HuH-7 (cell line): ENCODE results near the gene CFAP61.

Experiments used
- DNase-seq: peaks from one replicate; pipeline ENCODE4 v3.0.0; 2011; ENCODE audit warnings: low spot score

CFAP61 gene

DNA sequence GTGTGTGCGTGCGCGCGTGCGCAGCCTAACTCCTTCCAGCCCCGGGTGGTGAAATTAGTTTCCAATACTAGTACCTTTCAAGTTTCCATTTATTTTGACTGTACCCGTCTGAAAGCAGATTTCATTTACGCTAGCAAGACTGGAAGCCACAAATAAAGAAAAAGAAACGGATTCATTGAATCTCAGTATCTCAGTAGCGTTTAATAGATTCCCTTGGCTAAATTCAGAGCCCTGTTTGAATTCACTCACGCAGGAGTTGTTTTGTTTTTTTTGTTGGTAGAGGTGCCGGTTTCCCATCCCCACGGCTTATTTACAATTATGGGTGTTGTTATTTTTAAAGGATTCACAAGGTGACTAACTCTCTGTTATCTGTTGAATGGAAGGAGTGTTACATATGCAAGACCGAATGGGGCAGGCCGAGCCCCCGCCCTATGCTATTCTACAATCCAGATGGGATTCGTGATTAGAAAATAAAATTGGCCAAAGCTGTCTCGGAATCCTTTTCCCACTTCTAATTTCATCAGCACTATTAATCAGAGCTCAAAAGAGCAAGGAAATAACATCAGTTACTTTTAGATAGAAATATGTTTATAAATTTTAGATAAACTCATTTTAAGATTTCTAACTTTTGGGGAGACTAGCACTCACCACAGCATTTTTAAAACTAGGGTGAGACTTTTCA, 313.3 kb downstream of the CFAP61 start:
- no peak for DNase-seq

DNA sequence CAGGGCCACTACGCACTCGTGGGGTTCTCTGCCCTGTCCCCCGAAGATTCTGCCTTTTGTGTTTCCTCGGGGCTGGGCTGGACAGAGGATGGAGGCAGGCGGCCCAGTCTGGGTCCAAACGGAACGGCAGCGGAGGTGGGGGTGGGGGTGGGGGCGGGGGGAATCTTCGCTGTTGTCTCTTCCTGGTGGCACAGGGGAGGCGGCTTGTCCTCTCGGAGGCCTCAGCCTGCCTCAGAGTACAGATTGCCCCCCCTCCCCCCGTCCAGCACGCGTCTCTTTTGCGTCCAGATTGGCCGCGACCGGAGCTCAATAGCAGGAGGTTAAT, 314.2 kb downstream of the CFAP61 start:
- no peak for DNase-seq

DNA sequence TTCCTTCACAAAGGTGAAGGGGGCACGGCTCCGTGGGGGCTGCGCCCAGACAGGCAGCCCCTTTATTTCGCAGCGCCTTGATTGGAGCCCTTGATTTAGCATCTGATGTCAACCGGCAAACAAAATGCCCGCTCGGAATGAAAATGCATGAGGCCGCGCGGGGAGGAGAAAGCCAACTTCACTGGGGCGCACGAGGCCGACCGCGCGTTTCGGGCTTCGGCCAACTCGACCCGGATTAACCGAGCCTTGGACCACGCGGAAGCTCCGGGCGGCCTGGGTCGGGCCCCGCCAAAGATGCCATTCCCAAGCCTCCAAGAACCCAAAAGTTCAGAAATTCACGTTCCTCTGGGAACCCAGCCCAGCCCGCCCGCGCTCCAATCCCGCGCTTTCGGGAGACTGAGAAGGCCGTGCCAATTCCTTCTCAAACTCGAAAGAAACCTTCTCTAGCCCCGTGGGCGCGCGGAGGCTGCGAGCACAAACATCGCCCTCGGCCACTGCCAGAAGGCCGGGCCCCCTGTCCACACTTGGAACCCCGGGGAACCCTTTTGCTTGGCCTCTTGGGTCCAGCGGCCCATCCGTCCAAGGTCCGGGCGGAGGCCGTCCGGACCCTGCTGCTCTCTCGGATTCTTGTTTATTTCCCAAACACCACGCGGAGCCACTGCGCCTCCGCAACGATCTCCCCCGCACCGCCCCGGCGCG, 314.7 kb downstream of the CFAP61 start:
- no peak for DNase-seq

DNA sequence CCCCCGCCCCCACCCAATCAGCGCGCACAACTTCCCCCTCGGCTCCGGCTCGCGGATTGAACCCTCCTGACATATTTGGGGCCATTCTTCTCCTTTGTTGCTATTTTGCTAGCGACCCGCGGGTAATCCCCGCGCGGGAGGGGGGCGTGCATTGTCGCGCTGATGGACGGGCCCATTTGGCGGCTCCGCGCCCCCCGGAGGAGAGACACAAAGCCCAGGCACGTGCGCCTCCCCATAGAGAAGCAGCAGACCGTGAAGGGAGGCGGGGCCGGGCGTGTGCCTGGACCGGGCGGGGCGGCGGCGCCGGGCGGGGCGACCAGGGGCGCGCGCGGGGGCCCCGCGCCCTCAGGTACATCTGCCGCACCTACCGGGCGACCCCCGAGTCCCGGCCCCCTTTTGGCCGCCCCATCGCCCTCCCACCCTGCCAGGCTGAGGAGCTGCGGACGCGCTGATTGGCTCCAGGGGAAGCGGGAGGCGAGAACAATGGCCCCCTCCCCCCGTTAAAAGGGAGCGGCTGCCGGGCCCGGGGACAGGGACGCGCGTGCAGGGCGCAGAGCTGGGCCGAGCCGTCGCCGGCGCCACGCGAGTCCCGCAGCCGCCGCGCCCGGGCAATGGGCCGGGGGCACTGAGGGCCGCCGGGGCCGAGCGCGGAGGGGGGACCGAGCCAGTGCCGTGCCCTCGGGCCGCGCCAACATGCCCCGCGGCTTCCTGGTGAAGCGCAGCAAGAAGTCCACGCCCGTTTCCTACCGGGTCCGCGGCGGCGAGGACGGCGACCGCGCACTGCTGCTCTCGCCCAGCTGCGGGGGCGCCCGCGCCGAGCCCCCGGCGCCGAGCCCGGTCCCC, 315.5 kb downstream of the CFAP61 start, which contains the start of gene INSM1:
INSM1 (plus strand) TSS at position 530 of the 843 bp plus-strand sequence; CDS start at position 694, 164 bp downstream.
- DNase-seq, result no peak

DNA sequence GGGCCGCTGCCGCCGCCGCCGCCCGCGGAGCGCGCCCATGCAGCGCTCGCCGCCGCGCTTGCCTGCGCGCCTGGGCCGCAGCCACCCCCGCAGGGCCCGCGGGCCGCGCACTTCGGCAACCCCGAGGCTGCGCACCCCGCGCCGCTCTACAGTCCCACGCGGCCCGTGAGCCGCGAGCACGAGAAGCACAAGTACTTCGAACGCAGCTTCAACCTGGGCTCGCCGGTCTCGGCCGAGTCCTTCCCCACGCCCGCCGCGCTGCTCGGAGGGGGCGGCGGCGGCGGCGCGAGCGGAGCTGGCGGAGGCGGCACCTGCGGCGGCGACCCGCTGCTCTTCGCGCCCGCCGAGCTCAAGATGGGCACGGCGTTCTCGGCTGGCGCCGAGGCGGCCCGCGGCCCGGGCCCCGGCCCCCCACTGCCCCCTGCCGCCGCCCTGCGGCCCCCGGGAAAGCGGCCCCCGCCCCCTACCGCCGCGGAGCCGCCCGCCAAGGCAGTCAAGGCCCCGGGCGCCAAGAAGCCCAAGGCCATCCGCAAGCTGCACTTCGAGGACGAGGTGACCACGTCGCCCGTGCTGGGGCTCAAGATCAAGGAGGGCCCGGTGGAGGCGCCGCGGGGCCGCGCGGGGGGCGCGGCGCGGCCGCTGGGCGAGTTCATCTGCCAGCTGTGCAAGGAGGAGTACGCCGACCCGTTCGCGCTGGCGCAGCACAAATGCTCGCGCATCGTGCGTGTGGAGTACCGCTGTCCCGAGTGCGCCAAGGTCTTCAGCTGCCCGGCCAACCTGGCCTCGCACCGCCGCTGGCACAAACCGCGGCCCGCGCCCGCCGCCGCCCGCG, 316.3 kb downstream of the CFAP61 start:
- no peak for DNase-seq

DNA sequence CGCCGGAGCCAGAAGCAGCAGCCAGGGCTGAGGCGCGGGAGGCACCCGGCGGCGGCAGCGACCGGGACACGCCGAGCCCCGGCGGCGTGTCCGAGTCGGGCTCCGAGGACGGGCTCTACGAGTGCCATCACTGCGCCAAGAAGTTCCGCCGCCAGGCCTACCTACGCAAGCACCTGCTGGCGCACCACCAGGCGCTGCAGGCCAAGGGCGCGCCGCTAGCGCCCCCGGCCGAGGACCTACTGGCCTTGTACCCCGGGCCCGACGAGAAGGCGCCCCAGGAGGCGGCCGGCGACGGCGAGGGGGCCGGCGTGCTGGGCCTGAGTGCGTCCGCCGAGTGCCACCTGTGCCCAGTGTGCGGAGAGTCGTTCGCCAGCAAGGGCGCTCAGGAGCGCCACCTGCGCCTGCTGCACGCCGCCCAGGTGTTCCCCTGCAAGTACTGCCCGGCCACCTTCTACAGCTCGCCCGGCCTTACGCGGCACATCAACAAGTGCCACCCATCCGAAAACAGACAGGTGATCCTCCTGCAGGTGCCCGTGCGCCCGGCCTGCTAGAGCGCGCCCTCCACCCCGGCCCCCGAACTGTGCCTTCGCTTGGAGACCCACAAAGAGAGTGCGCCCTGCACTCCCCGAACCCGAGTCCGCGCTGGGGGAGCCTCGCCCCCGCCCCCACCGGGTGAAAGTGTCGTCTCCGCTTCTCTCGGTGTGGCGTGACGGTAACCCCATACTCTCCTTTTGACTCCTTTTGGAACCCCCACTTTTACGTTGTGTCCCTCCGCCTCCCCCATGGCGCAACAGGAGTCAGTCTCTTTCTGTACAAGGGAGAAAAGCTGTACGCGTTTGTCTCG, 317.1 kb downstream of the CFAP61 start:
- DNase-seq, result no peak

DNA sequence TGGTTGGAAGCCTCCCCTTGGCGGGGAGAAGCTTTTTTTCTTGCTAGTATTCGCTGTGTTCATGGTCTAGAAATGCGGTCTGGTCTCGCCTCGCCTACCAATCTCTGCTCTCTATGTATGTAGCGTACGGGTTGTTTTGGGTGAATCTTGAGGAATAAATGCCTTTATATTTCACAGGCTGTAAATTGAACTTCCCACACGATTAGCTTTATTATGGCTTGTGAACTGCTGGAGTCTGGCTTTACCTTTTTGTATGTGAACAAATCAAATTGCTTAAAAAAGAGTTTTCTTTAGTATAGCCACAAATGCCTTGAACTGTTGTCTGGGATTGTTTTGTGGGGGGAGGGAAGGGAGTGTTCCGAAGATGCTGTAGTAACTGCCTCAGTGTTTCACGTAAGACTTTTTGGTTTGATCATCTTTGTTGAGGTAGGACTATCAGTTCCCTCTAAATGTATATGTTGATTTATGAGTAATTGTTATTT, 317.8 kb downstream of the CFAP61 start:
- no peak for DNase-seq

DNA sequence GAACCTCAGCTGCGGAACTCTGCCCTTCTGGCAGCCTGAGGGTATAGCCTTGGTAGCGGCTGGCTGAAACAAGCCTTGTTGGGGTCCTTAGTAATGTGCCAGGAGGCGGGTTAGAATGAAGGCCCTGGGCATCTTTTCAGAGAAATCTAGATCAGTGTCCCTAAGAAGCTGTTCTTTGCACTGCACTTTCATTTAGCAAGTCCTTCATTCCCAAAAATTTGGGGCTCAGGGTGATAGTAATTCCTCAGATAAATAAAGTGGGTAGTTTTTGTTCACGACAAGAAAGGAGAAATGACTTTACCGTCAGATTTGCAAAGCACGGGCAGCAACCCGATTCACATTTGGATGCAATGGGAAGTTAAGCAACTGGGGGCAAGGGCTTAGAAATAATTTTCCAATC, 318.8 kb downstream of the CFAP61 start:
- no peak for DNase-seq

DNA sequence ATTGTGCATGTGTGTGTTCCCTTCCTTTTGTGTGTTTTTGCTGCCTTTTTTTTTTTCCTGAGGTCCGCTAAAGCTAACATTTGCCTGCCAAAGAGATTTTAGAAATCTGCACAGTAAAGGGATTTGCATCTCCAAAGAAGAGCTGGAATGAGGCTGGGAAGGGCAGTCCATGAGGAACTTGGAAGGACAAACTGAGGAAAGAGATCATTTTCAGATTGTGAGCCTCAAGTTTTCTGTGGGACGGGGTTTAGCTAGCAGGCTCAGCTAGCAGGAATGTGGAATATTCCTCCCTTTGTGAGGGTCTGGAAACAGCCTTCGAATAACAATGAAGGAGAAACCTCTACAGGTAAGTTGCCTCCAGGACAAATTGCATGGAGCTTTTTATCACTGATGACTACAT, 319.3 kb downstream of the CFAP61 start:
- no peak for DNase-seq

DNA sequence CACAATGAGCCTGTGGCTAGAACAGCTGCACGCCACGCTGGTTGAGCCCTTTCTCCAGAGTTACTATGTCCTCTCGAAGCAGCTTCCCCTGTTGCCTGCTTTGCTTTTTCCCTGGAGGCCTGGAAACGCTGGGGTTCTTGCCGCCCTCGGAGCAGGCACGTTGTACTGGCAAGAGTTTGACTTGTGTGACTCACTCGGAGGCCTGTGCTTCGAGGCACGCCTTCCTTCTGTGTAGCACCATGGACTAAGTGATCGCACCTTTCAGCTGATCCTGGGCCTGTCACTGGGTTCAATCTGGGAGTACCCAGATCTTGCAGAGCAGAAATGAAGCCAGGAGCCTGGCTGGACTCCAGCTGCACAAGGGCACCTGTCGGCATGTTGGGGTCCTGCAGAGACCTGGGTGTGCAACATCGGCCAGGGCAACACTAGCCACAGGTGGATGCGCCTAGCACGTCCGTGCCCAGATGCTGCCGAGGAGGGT, 320.8 kb downstream of the CFAP61 start:
- no peak for DNase-seq

DNA sequence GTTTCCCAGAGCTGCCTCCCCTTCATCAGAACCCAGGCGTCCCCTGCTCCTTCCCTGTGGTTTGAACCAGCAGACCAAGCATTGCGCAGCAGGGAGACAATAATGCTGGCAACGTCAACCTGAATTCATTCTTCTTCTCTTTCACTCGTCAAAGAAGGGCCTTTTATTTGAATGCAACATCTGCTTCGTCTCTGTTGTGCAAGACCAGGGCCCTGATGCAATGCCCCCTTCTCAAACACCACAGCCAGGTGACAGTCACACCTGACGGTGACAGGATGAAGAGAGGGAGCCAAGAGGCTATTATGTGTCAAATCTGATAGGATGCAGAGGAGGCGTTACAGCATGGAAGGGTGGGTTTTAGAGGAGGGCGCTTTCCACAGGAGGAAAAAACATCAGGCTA, 323.5 kb downstream of the CFAP61 start:
- no peak for DNase-seq

DNA sequence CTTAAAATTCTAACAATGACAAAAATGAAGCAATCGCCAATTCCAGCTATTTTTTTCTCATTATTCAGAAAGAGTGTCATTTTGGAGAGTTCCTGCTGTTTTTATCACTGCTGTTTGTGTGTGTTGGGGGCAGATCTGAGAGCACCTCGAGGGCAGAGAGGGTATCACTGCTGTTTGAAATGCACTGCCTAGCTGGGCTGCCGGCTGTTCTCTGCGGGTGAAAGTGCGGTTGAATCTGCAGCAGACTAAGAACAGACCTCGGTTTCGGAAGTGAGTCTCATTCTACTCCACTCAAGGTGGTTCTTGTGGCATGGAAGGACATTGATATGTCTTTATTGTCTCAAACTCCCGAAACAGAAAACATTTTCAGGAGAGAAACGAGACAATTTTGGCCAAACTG, 333.9 kb downstream of the CFAP61 start:
- no peak for DNase-seq

DNA sequence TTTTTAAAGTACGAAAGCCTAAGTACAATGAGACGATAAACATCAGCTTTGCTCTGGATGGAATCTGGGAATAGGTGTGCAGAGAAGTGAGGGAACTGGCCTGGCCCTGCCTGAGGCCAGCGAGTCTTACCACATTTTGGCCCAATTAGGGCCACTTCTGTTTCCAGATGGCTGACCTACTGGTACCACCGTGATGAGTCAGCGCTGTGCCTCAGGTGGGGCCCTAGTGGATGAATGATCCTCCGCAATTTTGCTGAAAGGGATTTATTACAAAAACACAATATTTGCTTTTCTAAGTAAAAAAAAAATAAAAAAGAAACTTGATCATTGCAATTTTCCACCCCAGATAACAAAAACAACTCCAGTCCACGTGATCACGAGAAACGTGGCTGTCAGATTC, 338.1 kb downstream of the CFAP61 start:
- no peak for DNase-seq

DNA sequence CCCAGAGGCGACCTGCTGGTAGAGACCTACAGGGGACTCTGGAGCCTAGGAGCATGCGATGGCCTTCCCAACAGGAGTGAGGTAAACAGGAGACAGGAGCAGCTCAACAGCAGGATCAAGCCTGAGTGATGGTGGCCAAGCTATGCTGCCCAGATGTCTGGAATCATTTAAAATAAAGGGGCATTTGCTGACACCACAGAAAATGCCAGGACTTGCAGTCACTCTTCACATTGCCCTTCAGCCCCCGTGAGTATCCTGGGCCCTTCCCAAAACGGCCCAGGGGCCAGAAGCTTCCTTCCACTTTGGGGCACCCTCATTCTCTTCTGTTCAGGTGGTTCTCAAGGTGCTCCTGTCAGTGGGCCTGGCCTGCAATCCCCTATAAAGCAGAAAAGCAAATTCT, 338.8 kb downstream of the CFAP61 start:
- no peak for DNase-seq

DNA sequence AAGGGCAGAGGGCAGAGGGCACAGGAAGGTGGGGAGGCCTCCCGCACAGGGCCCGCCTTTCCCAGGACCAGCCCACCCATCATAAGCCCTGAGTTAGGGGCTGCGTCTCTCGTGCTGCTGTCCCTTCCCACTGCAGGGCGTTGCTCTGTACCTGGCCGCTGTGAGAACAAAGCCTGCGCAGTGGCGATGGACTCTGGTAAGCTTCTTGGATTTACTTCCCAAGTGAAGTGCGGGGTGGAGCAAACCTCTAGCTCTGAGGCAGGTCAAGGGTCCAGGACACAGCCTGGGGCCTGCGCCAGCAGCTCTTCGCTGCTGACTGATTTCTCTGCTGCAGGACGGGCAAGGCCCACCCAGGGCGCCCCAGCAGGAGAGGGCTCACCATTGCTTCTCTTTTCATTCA, 339.4 kb downstream of the CFAP61 start:
- DNase-seq, result no peak

DNA sequence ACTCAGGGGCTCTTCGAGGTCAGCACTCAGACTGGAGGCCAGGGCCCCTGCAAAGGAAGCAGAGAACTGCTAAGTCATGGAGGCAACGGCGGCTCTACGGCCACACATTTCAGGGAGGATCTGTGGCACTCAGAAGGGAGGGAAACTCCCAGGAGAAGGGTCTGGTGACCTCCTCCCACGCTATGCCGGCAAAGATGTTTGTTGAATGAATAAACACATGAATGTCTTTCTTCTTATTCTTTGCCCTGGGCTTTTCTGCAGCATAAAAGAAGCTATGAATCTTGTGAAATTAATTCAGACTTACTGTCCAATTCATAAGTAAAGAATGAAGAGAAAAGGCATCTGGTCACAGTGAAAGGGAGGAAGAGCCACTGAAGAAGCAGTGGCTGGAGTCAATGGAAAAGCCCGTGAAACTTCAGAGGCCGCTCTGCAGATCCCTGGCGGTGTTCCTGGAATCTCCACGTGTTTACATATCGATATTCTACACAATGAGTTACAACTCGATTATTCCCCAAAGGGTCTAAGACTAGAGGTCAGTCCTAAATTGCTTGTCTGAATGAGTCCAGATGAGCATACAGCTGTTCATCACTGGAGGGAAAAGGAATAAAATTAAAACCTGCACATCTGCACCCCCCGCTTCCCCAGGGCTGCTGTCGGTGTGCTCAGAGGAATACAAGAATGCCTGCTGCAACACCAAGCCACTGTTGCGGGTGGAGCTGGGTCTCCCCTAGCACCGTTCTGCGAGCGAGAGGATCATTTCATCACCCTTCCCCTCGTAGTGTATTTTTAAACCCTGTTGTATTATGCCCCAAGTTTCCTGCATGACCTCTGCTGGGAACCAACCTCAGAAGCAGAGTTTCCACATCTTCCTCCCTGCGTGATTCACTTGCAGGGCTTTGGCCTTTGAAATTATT, 341.1 kb downstream of the CFAP61 start:
- no peak for DNase-seq

DNA sequence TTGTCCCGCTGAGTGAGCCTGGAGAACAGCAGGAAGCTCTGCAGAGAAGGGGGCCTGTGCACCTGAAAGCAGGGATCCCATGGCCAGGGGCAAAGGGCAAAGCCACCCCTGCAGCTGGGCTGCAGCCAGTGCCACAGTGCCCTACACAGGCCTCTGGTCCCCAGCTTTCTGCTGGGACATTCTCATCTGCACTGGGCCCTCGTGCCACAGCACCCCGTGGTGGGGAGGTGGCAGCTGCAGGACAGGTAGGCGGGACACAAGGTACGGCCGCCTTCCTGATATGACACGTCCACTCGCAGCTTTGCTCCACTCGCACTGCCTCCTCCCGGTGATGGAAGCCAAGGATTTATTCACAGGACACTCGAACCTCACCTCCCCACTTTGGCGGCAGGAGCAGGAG, 342.8 kb downstream of the CFAP61 start:
- no peak for DNase-seq

DNA sequence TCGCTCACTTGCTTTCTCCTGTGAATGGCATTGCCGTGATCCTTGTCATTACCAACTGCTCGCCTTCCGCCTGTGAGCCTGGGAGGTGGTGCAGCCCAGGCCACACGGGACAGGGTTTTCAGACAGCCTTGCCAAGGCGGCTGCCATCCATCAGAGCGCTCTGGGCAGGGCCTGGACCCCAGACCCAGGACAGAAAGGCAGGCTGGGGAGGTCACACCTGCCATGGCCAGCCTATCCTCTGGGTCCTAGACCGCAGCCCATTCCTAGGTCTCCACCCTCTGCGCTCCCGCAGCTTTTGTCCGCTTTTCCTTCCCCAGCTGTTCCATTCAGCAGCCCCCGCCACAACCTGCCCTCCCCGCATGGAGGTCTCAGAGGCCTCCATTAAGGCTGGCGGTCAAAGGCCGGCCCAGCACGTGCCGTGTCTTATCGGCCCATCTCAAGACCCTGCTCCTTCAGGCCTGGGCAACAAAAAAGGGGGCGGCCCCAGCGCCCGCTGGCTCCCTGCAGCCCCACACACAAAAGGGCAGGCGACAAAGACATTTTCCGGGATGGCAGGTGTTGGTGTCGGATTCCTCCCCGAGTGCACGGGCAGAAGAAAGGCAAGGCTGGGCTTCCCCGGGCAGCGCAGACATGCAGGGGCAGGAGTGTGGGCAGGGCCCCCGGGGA, 343.7 kb downstream of the CFAP61 start:
- no peak for DNase-seq

DNA sequence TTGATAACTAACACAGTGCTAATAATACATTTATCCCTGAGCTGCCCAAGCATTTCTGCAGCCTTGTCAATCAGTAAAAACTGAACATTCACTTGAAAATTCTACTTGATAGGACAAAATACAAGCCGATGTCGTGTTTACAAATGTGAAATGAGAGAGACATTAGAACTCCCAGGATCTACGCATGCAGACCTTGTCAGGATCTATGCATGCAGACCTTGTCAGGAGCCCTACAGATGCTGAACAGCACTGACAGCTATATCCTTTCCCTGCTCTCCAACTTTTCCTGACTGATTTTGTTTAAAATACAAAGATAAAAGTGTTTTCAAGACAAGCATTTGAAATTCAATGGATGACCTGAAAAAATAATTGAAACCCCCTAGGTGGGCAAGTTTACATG, 344.5 kb downstream of the CFAP61 start:
- no peak for DNase-seq
